MM.1S (cell line): Measurements from ENCODE around the gene WDR55.

ENCODE experiments used
- CTCF ChIP-seq: fragments of 300-600 bp; sonication (generic); IDR thresholded peaks from 2 replicates; pipeline ENCODE4 v1.5.1; 2016; ENCODE audit warnings: antibody characterized with exemption, low read length, mixed read lengths
- EZH2phosphoT487 ChIP-seq: fragments of 300-600 bp; sonication (generic); IDR thresholded peaks from 2 replicates; pipeline ENCODE4 v1.6.1; 2018; ENCODE audit warnings: antibody characterized with exemption, low read length

GRCh38 chr5:140672455-140673186 is 7.9 kb downstream of the WDR55 start:
- TF ChIP-seq CTCF = no peak
- no peak for TF ChIP-seq EZH2phosphoT487
